TTC549 (cell line): ENCODE results near the gene GLRA2.

Source experiments
- FAIRE-seq: peaks from 2 replicates; lab custom pipeline; 2012; peaks lifted over from hg19 to GRCh38; lab: Jason Lieb, UNC

Gene GLRA2

DNA sequence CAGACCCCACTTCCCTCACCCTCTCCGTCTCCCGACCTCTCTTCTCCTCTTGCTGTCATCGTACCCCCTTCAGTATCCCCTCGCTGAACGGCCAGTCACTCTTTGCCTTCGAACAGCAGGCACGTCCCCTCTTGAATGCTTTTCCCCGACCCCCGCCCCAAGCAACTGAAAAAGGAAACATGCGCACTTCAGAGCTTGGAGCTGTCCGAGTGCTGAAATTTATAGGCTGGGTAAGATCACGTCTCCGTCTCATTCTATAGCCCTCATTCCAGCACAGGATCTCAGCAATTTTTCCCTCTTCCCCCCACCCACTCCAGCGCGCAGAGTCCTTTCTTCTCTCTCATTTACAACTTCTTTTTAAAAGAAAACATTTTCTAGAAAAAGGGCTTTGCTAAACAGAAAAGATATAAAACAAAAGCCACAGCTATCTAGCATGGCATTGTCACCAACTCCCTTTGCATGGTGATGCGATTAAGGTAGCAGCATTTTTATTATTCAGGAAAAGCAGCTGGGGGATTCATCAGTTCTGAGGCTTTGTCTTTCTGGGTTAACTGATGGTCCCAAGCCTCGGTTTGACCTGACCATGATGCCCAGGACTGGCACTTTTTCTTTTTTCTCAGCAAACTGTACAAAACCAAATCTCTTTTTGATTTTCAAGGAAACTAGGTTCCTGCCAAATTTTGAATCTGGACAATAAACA, at the start of gene GLRA2:
Gene GLRA2 (plus strand): TSS at position 247 of the 700 bp plus-strand sequence. CDS start 522 bp downstream, outside the sequence.
- FAIRE-seq, result no peak

DNA sequence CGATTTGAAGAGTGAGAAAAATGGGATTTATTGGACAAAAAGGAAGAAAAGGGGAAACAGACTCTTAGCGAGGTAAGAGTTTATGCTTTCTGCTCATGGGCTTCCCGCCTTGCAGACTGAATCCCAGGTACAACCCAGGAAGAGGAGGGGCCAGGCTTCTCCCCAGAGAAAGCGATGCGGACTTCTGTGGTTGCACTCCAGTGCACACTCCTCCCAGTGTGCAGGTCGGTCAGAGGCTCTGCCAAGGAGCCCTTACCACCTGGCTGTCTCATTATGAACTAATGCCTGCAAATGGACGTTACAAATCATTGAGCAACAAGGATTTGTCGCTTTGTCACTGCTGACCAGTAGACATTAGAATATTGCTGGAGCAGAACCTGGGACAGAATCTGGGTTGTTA, 39.9 kb upstream of the GLRA2 start:
- FAIRE-seq, result no peak

DNA sequence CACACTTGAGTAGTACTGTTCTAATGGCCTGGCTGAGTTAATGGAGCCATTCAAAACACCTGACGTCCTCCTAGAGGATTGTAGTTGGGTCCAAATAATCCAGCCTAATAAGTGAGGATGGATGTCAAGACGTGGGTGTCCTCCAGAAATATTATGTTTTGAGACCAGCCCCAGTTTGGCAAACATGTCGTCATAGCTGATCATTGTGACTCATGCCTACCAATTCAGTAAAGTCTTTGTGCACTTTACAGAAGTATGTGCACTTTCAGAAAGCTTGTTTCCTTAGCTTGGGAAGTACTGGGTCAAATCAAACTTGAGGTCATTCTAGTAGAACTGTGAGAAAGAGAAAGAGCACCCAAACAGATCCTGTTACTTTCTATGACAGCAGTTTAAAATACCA, 37.6 kb upstream of the GLRA2 start:
- no peak for FAIRE-seq

DNA sequence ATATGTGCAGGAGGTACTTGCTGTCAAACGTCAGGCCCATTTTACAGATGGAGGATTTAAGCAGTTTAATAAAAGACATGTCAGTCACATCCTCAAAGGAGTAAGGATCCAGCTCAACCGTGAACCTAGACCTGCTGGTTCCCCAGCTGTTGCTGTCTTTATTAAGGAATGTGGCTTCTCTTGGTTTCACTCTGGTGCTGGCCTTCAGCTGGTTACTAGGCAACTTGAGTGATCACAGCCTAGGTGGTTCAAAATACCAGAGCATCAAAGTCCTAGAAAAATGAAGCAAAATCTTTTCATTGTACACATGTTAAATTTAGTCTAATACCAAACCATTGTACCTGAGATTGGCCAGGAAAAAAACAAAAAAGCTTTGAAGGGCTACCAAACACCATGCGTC, 32.7 kb upstream of the GLRA2 start:
- no peak for FAIRE-seq

DNA sequence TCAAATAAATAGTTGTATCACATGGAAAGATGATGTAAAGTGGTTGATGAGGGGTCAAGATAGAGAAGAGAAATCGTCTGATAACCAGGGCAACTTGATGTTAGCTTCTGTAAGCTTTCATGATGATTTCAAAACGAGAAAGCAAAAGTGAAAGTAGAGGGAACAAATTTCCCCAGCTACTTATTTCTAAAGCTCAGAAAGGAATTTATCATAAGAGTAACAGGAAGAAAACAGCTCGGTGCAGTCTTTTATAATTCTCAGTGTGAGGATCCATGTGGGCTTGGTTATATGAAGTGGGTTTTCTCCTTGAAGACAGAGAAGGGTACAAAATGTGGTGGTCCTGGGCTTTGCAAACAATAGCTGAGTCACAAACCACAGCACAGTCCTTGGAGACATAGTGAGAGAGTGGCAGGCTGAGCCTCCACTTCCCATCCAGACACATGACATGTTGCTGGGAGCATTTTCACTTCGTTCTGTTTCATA, 32.1 kb upstream of the GLRA2 start:
- FAIRE-seq, result no peak

DNA sequence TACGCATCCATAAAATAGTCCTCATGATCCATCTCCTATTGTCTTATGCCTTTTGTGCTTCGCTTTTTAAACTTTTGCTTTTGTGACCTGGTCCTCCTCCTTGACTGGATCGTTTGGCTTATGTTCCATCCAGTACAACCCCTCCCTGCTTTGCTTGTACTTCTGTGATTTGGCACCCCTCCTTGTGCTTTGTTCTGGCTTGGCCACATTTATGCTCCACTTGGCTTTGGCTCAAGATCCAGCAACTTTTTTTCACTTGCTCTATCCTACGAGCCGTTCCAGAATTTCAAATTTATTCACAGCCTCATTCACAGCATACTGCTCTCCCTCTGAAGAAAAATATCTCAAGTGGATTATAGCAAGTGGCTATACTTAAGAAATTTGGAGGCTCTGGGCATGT, 28.0 kb upstream of the GLRA2 start:
- FAIRE-seq, result no peak

DNA sequence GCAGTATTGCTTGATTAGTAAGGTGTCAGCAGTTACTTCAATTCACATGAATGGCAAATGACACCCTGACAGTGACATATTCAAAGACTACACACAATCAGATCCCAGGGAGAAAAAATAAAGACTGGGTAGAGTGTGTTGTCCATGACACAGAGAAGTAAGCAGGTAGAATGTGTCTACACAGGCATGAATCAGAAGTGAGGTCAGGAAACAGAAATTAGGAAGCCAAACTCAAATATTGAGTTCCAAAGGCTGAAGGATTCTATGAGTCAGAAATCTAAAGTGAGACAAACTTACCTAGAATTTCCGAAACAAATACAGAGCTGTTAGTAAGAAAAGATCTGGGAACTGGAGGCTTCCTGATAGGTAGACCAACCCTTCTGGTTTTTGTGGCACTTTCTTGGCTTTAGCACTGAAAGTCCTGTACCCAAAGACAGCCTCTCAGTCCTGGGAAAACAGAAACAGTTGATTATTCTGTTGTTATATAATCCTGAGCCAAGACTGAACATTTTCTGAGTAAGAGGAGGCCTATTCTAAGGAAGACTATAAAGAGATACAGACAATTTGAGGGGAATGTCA, 24.3 kb upstream of the GLRA2 start:
- no peak for FAIRE-seq

DNA sequence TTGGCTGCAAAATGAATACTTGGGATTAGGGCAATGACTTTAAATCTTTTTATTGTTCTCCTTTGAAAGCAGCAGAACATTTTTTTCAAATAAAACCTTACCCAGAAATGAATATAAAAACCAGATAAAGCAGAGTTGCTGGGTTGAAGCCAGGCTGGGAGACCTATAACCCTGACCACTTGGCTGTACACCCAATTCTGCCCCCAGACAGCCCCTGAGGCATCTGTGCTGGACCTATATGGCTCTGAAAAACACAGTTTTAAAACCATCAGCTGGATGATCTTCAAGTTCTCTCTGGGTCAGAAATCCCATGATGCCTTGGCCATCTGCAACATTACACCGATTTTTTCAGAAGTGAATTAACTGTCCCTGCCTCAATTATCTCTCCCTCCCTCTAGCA, 23.7 kb upstream of the GLRA2 start:
- no peak for FAIRE-seq

DNA sequence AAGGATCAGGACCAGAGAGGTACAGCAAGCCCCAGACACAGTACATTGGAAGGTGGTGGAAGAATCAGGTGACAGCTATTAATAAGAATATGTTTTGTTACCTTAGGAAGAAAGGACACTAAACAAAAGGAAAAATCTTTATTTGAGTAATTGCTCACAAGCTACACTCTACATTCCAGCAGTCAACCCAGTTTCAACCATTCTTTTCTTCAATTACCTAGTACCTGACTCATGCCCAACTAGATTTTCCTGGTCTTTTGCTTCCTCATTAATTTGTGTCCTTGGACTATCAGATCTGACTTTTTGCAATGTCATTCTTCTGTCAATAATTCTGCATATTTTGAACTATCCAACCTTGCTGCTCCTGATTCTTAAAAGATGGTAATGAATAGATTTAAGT, 22.5 kb upstream of the GLRA2 start:
- no peak for FAIRE-seq

DNA sequence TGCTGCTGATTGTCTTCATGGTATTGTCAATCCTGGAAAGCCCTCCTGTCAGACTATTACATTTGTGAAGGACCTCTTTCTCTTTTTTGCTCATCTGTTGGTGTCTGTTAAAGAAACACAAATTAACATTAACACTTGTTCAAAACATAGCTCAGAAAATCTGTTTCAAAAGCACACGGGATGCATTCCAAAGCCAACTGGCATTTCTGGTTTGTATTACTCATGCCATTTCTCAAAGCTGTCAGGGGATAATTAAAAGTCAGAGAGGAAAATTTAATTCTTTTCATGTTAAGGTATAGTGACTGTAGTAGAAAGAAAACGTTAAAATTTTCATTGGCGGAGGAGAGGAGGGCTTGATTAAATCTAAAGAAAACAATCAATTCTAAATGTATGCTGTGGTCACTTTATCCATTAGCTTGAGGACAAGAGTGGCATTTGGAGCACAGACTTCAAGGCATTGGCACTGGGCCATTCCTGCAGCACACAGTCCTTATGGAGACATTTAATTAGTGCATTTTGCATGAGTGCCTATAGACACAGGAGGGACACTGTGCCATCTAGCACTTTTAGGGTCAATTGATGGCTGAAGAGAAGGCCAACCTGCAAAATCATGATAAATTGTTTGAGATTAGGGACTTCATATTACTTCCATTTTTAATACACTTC, 21.2 kb upstream of the GLRA2 start:
- FAIRE-seq, result no peak

DNA sequence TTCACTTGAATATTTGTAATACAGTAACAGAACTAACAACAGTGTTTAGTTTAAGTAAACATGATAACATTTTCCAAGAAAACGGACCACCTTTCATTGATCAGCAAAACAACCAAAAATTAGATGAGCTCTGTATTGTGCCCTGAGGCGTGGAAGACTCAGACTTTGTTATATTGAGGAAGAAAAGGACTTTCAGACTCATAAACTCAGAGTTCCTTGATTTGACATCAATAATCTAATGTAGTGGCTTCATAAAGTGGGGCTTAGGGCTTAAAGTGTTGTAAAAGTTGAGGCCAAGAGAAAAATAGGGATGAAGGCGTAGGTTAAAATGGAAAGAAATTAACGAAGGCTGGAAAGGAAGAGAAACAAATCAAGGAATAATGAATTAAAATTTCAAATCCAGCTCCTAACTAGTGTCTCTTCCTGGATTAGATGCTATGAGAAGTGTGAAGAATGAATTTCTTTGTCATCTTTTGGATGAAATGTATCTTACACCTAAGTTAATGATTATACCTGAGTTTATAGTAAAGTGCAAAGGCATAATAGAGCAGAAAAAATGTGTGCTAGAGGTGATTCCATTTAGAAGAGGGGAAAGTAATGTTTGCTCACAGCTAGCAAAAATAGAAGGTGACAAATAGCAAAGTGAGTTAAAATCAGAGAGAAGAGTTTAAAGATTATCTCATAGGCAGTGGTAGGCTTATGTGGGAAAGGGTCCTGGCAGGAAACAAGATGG, 19.8 kb upstream of the GLRA2 start:
- FAIRE-seq, result no peak

DNA sequence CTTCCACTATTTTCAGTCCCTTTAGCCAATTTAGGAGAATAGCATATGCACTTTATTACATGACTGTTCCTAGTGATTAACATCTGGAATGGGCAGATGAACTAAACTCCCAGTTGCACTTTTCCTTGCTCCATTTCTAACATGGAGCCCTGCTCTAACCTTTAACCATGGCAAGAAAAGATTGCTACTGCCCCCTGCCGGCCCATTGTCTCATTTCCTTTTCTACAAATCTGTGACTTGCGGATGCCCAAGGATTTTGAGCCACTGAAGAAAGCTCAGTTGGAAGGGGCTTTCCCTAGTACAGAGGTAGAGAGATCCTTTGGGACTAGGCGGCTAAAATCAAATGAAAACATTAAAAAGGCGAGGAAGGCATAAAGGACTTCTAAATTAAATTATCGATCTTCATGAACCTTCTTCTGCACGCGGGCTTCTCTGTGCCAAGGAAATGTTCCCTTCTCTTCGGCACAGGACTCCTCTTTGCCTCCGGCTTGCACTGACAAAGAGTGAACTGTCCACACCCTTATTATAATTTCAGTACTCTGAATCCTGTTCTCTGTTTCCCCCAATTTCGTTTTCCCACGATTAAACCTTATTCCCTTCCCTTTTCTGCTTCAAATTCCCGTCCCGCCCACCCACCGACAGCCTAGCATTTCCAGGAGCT, 577 bp upstream of the GLRA2 start:
- no peak for FAIRE-seq

DNA sequence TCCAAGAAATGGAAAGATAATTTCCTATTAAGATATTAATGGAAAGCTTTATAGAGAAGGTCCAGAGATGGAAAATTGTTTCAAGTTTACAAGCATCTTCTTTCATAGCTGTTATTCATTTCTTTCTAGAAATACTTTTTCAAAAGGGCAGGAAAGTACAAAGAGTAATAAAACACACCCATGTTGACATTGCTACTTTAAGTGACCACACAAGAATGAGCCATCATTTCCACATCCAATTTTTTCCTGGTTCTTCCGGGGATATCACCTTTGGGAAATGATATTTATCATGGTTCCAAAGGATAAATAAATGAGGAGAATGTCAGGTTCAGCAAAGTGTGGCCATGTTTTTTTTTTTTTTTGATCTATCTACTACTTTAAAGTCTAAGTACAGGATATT, 4.5 kb downstream of the GLRA2 start:
- no peak for FAIRE-seq

DNA sequence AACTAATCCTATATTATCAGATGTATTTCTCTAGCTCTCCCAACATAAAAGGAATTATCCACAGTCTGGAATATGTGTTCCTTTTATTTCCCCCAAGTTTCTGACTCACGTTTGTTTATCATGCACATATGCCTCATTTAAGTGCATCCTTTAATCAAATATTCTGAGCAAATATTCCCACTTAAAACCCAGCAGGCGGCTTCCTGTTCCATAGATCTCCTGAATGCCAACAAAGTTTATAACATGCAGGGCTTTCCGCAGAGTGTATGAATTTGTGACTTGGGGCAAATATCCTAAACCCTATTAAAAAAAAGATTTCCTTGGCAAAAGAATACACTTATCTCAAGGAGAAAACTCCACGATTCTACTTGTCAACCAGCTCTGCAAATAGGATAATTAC, 16.9 kb downstream of the GLRA2 start:
- FAIRE-seq, result no peak

DNA sequence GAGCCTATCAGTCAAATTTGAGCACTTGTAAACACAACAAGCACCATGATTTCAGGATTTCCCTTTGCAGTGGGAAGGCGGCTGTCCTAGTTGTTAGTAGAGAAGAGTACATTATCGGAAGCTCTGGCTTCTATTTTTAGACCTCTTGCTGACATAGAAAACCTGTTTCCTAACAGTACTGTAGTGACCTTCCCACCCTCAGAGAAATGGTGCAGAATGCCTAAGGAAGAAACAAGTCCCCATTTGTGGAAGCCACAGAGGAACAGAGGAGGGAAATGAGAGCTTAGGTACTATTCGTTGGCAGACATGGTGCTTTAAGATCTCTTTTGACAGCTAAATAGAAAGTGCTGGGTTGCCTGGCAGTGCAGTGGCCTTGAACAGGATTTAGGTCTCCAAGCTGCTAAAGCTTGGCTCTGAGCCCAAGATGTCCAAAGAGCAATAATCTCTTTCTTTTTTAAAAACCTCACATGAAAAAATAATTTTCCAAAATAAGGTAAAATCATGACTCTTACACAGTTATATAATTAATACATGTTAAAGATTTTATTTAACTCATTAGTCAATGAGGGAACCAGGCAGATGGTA, 24.9 kb downstream of the GLRA2 start:
- FAIRE-seq, result no peak

DNA sequence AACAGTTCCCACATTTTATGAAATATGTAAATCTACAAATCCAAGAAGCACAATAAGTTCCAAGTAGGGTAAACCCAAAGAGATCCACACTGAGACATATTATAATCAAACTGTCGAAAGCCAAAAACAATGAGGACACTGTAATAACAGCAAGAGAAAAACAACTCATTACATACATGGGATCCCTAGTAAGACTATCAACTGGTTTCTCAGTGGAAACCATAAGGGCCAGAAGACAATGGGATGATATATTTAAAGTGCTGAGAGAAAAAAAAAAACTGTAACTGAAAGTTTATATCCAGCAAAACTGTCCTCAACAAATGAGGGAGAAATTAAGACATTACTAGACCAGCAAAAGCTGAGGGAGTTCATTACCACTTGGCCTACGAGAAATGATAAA, 34.7 kb downstream of the GLRA2 start:
- no peak for FAIRE-seq

DNA sequence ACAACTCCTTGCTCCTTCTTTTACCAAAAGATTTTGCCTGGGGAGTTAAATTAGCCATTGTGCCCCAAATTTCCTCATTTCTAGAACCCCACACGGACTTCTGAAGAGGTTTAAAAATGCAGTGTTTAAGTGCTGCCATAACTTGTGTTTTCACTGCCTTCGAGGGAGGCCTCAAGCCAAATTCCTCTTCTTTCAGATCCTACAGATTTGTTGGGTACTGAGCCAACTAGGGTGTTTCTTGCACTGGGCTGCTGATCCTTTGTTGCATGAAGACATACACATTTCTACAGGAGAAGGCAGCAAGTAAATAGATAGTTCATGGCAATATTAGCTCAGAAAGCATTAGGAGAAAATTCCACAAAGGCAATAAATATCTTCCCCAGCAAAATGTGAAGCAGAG, 43.8 kb downstream of the GLRA2 start:
- no peak for FAIRE-seq

DNA sequence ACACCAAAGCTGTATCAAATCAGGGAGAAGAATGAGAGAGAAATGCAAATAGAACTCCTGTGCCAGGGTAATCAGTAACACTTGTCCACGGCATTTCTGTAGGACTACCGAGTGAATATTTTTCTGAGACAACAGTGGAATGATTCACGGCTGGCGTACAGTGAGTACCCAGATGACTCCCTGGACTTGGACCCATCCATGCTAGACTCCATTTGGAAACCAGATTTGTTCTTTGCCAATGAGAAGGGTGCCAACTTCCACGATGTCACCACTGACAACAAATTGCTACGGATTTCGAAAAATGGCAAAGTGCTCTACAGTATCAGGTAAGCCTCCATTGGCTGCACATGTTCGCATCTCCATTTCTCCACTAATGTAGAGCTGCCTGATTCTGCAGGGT, 51.7 kb downstream of the GLRA2 start:
- no peak for FAIRE-seq

DNA sequence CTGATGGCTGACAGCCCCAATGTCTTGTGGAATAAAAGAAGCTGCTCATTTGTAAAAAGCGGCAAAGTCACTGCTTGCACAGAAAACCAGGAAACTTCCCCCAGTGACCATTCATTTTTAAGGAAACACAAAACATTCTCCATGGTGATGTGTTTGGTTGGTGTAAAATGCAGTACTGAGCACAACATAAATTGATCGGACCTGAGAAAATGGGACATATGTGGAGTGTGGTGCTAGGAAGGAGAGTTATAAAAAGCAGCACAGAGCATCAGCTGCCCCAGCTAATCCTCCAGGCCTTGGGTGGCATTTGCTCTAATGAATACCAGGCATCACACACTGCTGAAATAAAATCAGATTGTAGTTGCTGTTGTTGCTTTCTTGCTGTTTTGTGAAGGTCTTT, 55.2 kb downstream of the GLRA2 start:
- FAIRE-seq, result no peak

DNA sequence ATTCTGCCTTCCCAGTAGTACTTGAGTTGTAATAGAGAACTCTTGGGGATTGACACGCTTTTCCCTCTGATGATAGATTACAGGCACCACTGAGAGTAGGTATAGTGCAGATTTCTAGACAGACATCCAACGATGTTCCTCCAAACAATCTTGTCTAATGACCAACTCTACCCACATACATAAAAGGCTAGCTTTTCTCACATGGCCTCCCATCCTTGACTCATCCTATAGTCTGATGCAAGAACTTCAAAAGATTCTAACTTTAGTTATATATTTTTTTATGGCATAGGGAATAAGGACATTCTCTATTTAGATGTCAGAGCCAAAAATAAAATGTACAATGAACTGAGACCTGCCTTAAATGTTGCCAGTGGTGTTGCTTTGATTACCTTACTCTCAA, 60.9 kb downstream of the GLRA2 start:
- FAIRE-seq, result no peak

DNA sequence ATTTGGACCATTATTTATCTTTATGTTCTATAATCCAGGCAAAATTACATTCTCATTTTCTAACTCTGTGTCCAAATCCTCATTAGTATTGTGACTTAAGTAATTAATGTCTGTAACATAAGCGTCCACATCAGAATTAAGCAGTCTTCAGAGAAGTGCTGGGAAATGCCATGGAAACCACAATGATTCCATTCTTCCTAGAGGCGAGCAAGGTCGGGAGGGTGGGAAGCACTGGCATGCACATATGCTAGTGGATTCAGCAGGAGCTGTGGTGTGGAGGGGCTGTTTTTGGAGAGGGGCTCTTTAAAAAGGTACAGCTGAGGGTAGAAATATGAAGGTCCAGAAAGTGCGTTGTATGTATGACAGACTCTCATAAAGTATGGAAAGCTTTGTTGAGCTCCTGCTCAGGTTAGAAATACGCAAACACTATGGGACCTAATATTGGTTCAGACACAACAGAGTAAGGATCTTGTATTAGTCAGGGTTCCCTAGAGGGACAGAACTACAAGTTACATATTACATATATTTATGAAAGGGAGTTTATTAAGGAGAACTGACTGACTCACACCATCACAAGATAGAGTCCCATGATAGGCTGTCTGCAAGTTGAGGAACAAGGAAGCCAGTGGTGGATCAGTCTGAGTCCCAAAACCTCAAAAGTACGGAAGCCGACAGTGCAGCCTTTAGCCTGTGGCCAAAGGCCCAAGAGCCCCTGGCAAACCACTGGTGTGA, 61.5 kb downstream of the GLRA2 start:
- no peak for FAIRE-seq
